WTC11 (cell line): ENCODE measurements around the gene FCHO1.
A peak's percentile ranks its signal among the peaks of the same experiment; 100 is the strongest.

ENCODE experiments used
- ATF3 ChIP-seq: sonication (generic); formaldehyde crosslinking; conservative IDR thresholded peaks from 2 replicates; pipeline ENCODE4 v1.8.1; 2022; ENCODE audit warnings: mild to moderate bottlenecking, missing genetic modification reagents
- CTCF ChIP-seq: fragments of 200-600 bp; IDR thresholded peaks from 2 replicates; pipeline ENCODE4 v1.8.0; 2022; ENCODE audit warnings: antibody characterized with exemption
- FOXK1 ChIP-seq: sonication (generic); formaldehyde crosslinking; IDR thresholded peaks from 2 replicates; pipeline ENCODE4 v1.8.0; 2022; ENCODE audit warnings: mild to moderate bottlenecking, moderate library complexity, missing genetic modification reagents
- FOXP4 ChIP-seq: sonication (generic); formaldehyde crosslinking; IDR thresholded peaks from 2 replicates; pipeline ENCODE4 v1.8.0; 2022; ENCODE audit warnings: mild to moderate bottlenecking, missing genetic modification reagents
- MAX ChIP-seq: sonication (generic); formaldehyde crosslinking; IDR thresholded peaks from 2 replicates; pipeline ENCODE4 v1.8.0; 2022; ENCODE audit warnings: mild to moderate bottlenecking, missing genetic modification reagents
- NFATC4 ChIP-seq: fragments of 250-450 bp; sonication (Bioruptor Pico); IDR thresholded peaks from 2 replicates; pipeline ENCODE4 v1.9.0; 2021; ENCODE audit warnings: mild to moderate bottlenecking
- NFE2L1 ChIP-seq: sonication (generic); formaldehyde crosslinking; IDR thresholded peaks from 2 replicates; pipeline ENCODE4 v1.8.1; 2023; ENCODE audit warnings: missing genetic modification reagents
- STAT6 ChIP-seq: sonication (generic); formaldehyde crosslinking; conservative IDR thresholded peaks from 2 replicates; pipeline ENCODE4 v1.8.1; 2023; ENCODE audit warnings: mild to moderate bottlenecking, low read depth, missing genetic modification reagents, moderate library complexity
- TCF7 ChIP-seq: sonication (generic); formaldehyde crosslinking; IDR thresholded peaks from 2 replicates; pipeline ENCODE4 v1.8.0; 2022; ENCODE audit warnings: mild to moderate bottlenecking, low read depth, missing genetic modification reagents, moderate library complexity
- USF2 ChIP-seq: sonication (generic); formaldehyde crosslinking; IDR thresholded peaks from 2 replicates; pipeline ENCODE4 v1.8.1; 2023; ENCODE audit warnings: mild to moderate bottlenecking, missing genetic modification reagents, moderate library complexity

GRCh38 chr19:17726964-17727773, 24.1 kb upstream of the FCHO1 start:
- TF ChIP-seq FOXP4 (no peak), USF2 (no peak), NFATC4 (CRISPR knock-in tag) (no peak), NFE2L1 (CRISPR knock-in tag) (no peak), CTCF (0 out of 2 replicates have a peak, but pooled peaks have one; percentile 4), FOXK1 (CRISPR knock-in tag) (no peak), STAT6 (no peak), ATF3 (CRISPR knock-in tag) (no peak), MAX (CRISPR knock-in tag) (no peak), TCF7 (CRISPR knock-in tag) (no peak)
